Kidney (tissue), 14 donors: ENCODE data around the gene PIK3CD. TPM values are rescaled to one million over a fixed set of nuclear protein-coding genes. Genes with fewer than 3 reads are reported as not detected.
"Not testable (repeated sequence)": the region's sequence is repeated elsewhere in the genome, so short reads cannot be mapped to it uniquely, and the experiment has no call there.

Experiments used
- DNase-seq, 5 donors: peaks; one replicate each; pipeline ENCODE4 v3.0.0-alpha.2; 2013 to 2020
- FAIRE-seq: peaks from 2 replicates; lab custom pipeline; 2012; peaks lifted over from hg19 to GRCh38; lab: Jason Lieb, UNC
- H3K27ac ChIP-seq, 2 donors: one replicate each; pipeline ENCODE4 v1.7.0; 2013; ENCODE audit warnings: low read depth in 2 of 2, low read length in 2 of 2, inconsistent platforms in 1 of 2
- H3K27me3 ChIP-seq: one replicate; pipeline ENCODE4 v1.7.1; 2013; ENCODE audit warnings: low read length, inconsistent platforms; ENCODE audit not compliant: control insufficient read depth, insufficient read depth
- H3K36me3 ChIP-seq, 3 donors: one replicate each; pipeline versions ENCODE4 v1.7.0 to v1.7.1; 2013; ENCODE audit warnings: low read length in 3 of 3, control low read depth in 1 of 3, inconsistent platforms in 1 of 3; ENCODE audit not compliant: insufficient read depth in 3 of 3, control insufficient read depth in 2 of 3
- H3K4me1 ChIP-seq, 3 donors: one replicate each; pipeline versions ENCODE4 v1.7.0 to v1.7.1; 2013; ENCODE audit warnings: low read length in 3 of 3, inconsistent platforms in 1 of 3, low read depth in 1 of 3; ENCODE audit not compliant: control insufficient read depth in 2 of 3, insufficient read depth in 2 of 3
- H3K4me3 ChIP-seq, 3 donors: one replicate each; pipeline versions ENCODE4 v1.7.0 to v1.8.1; 2013; ENCODE audit warnings: low read length in 3 of 3, control low read depth in 1 of 3, inconsistent platforms in 1 of 3
- H3K9ac ChIP-seq, 3 donors: one replicate each; pipeline versions ENCODE4 v1.7.0 to v1.7.1; 2013; ENCODE audit warnings: low read length in 3 of 3, control low read depth in 1 of 3, inconsistent platforms in 1 of 3
- H3K9me3 ChIP-seq, 3 donors: one replicate each; pipeline versions ENCODE4 v1.7.0 to v1.7.1; 2013; ENCODE audit warnings: low read length in 3 of 3, control low read depth in 1 of 3, inconsistent platforms in 1 of 3; ENCODE audit not compliant: control insufficient read depth in 2 of 3, insufficient read depth in 1 of 3
- CTCF ChIP-seq: IDR thresholded peaks from 3 replicates; pipeline ENCODE4 v1.5.1; 2012; ENCODE audit warnings: mild to moderate bottlenecking, moderate library complexity, borderline replicate concordance; ENCODE audit not compliant: insufficient read depth; ENCODE audit errors: extremely low read depth
- intact Hi-C: fragments of 100-400 bp; cut with DNase I; formaldehyde crosslinking; loops from one replicate; pipeline ENCODE4 v1.11.1; 2022
- polyA plus RNA-seq: library from polyadenylated mRNA; stranded (reverse); fragments of 350-450 nt; fragmentation: Illumina TruSeq; extraction: RNeasy Lipid Tissue Mini Kit (QIAGEN cat#74804); gene quantifications from one replicate; pipeline ENCODE4 v1.2.3, GENCODE V29; 2014; ENCODE audit warnings: low read depth, low replicate concordance; ENCODE audit not compliant: insufficient read depth
- total RNA-seq: library from RNA; stranded (reverse); fragmentation: NEBNext Ultra II Directional; extraction: Animal tissue kit (Norgen Biotek cat#: 25700); gene quantifications from one replicate; pipeline ENCODE4 v1.2.1, GENCODE V29; 2021
- donor health status: control.
- donor health status: control.
- donor health status: control.
- donor health status: control.
- donor health status: control.
- donor health status: DM: yes; HTN: yes; CAD: no.
- donor health status: Normal renal cell carcinoma (clear cell type).

PIK3CD gene
- total and polyA plus RNA-seq, 2 donors from 2014 or later = 5.3 to 19.7 TPM

- DNase-seq = no peak
- intact Hi-C loops = no loop called here
- no peaks in the 10 kb centered on the region for H3K36me3 ChIP-seq
- no peak overlapping the region for H3K27ac ChIP-seq
- H3K9ac ChIP-seq = no peak overlapping the region
- no peak overlapping the region for H3K4me3 ChIP-seq
- H3K27me3 ChIP-seq = no peaks in the 10 kb centered on the region
- TF ChIP-seq CTCF = no peak
- no peak for FAIRE-seq
- H3K4me1 ChIP-seq = no peaks in the 10 kb centered on the region
- no peaks in the 10 kb centered on the region for H3K9me3 ChIP-seq
These were observed 109.3 kb downstream of the PIK3CD start for GRCh38 chr1:9760824-9761223.

- intact Hi-C loops = no loop called here
These were observed 110.3 kb downstream of the PIK3CD start for GRCh38 chr1:9761855-9762254.

GRCh38 chr1:9762446-9762845, 110.9 kb downstream of the PIK3CD start:
- H3K4me3 ChIP-seq, H3K9me3 ChIP-seq, H3K4me1 ChIP-seq, H3K36me3 ChIP-seq, H3K27me3 ChIP-seq, H3K27ac ChIP-seq, intact Hi-C loops, FAIRE-seq, DNase-seq, H3K9ac ChIP-seq: not testable (repeated sequence)

More at GRCh38 chr1:9761855-9762254, 110.3 kb downstream of the PIK3CD start:
- TF ChIP-seq CTCF = no peak
- no peak overlapping the region for H3K4me3 ChIP-seq
- no peaks in the 10 kb centered on the region for H3K9me3 ChIP-seq
- FAIRE-seq (no peak), DNase-seq (no peak)
- no peak overlapping the region for H3K9ac ChIP-seq
- no peaks in the 10 kb centered on the region for H3K4me1 ChIP-seq
- H3K27me3 ChIP-seq = no peaks in the 10 kb centered on the region
- H3K36me3 ChIP-seq = no peaks in the 10 kb centered on the region
- H3K27ac ChIP-seq = no peak overlapping the region

GRCh38 chr1:9763914-9764313, 112.4 kb downstream of the PIK3CD start:
- Histone ChIP-seq H3K27ac (no peak overlapping the region), H3K9me3 (no peaks in the 10 kb centered on the region)
- no peak for FAIRE-seq

More at GRCh38 chr1:9763914-9764313, 112.4 kb downstream of the PIK3CD start:
- DNase-seq = no peak
- Histone ChIP-seq H3K4me3 (no peak overlapping the region), H3K27me3 (no peaks in the 10 kb centered on the region), H3K9ac (no peak overlapping the region), H3K36me3 (no peaks in the 10 kb centered on the region), H3K4me1 (no peaks in the 10 kb centered on the region)
- intact Hi-C loops = no loop called here
- TF ChIP-seq CTCF = no peak
